C4-2B (cell line): ENCODE measurements around the gene REPS1.

Experiments used
- H3K27ac ChIP-seq: fragments of 450-650 bp; 2 replicates; pipeline ENCODE4 v1.5.1; 2017
- ZFX ChIP-seq: fragments of 450-650 bp; IDR thresholded peaks from 2 replicates; pipeline ENCODE4 v1.6.1; 2017
- TF ChIP-seq, protein P1 (sequence below): fragments of 450-650 bp; conservative IDR thresholded peaks from 2 replicates; pipeline ENCODE4 v1.5.1; 2017; ENCODE audit warnings: mild to moderate bottlenecking

Gene REPS1

DNA sequence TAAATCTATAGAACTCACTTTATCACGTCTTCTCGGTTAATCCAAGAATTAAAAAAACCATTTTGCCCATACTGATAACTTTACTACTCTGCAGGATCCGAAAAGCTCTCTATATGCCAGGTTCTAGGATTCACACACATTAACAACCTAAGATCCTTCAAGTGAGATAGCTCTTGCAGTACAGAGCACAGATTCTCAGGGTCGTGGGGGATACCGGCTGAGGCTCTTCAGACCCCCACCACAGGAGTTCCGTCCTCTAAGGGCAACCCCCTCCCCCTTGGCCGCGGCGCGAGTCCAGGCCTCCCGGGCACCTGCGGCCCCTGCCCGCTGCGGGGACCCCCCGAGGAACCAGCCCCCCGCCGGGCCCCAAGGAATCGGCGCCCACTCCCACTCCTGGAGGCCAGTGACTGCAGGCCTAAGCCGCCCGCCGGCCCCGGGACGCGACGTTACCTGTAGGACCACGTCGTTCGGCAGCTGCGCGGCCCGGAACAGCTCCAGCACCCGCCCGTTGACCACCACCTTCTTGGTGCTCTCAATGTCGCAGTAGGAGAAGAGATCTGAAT lies 892 bp downstream of the REPS1 start:
- H3K27ac ChIP-seq: peak overlapping the region; percentile 97
- no peak for TF ChIP-seq ZFX
- TF ChIP-seq, protein P1, sequence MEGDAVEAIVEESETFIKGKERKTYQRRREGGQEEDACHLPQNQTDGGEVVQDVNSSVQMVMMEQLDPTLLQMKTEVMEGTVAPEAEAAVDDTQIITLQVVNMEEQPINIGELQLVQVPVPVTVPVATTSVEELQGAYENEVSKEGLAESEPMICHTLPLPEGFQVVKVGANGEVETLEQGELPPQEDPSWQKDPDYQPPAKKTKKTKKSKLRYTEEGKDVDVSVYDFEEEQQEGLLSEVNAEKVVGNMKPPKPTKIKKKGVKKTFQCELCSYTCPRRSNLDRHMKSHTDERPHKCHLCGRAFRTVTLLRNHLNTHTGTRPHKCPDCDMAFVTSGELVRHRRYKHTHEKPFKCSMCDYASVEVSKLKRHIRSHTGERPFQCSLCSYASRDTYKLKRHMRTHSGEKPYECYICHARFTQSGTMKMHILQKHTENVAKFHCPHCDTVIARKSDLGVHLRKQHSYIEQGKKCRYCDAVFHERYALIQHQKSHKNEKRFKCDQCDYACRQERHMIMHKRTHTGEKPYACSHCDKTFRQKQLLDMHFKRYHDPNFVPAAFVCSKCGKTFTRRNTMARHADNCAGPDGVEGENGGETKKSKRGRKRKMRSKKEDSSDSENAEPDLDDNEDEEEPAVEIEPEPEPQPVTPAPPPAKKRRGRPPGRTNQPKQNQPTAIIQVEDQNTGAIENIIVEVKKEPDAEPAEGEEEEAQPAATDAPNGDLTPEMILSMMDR: no peak

DNA sequence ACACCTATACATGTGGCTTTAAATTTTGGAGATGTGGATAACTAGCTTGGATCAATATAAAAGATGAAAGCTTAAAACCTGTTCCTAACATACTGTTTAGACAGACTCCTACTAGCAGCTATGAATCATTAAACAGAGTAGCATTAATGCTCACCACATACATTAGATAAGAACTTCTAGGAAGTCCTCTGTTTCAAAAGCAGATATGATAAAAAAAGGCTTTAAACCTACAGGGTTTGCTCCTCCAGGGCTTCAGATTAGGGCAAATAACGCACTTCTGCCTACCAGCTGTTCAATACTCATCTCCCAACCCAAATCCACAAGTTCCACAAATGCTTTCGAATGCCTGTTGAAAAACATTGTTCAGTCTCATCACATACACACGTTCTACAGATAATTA lies 1.5 kb downstream of the REPS1 start:
- TF ChIP-seq, protein P1: no peak
- TF ChIP-seq ZFX: no peak
- H3K27ac ChIP-seq: no peak overlapping the region

DNA sequence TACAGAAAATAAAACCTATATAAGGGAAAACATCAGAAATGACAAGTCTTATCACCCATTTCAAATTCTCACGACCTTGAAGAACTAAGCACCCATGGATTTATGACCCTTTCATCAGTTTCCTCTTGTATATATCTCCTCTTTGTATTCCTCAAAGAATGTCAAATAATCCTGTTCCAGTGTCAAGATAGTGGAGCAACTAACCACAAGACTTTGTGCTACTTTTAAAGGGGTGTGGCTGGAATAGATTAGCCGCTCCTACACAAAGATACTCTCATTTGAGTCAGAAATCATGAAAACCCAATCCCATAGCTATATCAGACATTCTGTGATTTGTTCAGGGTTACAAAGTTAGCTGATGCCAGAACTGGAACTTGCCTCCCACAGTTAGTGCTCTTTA lies 6.6 kb downstream of the REPS1 start:
- no peak overlapping the region for H3K27ac ChIP-seq
- no peak for TF ChIP-seq ZFX
- TF ChIP-seq, protein P1: no peak

DNA sequence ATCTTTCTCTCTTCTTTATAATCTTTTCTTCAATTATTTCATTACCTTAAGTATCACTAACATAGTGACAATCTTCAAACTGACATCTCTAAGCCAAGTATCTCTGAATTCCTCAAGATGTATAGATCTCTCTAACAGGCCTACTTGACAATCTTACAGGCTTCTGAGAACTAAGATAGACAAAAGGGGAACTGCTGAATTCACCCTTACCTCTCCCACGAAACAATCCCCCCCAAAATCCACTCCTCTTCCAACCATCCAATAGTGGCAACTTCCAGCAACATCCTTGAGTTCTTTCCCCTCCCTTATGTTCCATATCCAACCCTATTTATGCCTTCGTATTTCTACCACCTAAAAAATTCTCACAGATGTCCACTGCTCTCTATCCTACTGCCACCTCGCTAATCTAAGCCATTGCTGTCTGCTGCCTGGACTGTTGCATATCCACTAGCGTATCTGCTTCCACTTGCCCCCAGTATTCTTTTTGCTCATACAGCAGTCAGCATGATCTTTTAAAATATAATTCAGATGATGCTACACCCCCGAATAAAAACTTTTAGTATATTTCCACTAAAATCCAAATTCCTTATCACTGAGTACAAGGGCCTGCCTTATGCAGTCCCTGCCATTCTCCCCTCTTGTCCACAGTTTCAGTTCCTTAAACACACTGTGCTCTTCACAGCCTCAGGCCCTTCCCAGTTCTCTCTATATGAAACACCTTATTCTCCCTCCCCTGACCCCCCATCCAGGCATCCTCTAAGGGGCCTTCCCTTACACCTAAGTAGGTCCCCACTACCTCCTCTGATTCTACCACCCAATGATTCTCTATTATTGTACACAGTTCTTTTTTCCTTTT lies 8.0 kb downstream of the REPS1 start:
- no peak overlapping the region for H3K27ac ChIP-seq
- no peak for TF ChIP-seq ZFX
- TF ChIP-seq, protein P1: no peak

DNA sequence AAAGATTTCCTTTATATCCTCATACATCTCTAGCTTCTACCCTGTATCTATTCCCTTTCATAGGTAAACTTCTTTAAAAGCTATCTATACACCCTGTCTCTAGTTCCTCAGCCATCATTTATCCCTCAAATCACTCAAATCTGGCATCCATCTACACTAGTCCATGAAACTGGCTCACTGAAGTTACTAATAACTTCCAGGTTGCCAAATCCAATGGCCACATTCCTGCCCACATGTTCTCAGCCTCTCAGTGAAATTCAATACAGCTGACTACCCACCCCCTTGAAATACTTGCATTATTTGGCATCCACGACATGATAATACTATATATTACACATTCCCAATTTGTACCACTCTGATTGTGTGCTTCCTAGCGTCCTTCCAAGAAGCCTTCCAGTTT lies 8.7 kb downstream of the REPS1 start:
- TF ChIP-seq, protein P1: no peak
- no peak for TF ChIP-seq ZFX
- H3K27ac ChIP-seq: no peak overlapping the region

DNA sequence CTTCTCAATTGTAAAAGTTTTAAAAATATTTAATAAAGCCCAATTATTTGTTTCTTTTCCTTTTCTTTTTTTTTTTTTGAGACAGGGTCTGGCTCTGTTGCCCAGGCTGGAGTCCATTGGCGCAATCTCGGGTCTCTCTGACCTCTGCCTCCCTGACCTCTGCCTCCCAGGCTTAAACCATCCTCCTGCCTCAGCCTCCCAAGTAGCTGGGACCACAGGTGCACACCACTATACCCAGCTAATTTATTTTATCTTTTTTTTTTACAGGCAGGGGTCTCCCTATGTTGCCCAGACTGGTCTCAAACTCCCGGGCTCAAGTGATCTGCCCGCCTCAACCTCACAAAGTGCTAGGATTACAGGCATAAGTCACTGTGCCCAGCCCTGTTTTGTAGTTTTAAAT lies 9.8 kb downstream of the REPS1 start:
- TF ChIP-seq ZFX: no peak
- TF ChIP-seq, protein P1: no peak
- H3K27ac ChIP-seq: no peak overlapping the region

DNA sequence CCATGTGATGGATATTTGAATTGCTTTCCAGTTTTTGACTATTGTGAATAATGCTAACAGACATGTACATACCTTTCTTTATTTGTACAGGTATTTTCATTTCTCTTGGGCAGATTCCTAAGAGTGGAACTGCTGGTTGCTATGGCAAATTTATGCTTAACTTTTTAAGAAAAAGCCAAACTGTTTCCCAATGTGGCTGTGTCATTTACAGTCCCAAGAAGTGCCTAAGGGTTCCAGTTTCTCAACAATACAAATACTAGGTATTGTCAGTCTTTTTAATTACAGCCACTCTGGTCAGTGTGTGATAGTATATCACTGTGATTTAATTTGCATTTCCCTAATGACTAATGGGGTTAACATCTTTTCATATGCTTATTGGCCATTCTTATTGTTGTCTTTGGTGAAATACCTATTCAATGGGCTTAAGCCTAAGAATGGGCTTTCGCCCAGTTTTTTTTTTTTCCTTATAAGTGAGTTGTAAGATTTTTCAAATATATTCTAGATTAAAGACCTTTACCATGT lies 10.3 kb downstream of the REPS1 start:
- H3K27ac ChIP-seq: no peak overlapping the region
- TF ChIP-seq ZFX: no peak
- TF ChIP-seq, protein P1: no peak
